ENCODE measurements around the gene MED15. TPM values are rescaled to one million over a fixed set of nuclear protein-coding genes. Genes with fewer than 3 reads are reported as not detected.

Gene MED15
- total and polyA plus RNA-seq, 4 donors = 23.5 to 119 (median 96.9) TPM

DNA sequence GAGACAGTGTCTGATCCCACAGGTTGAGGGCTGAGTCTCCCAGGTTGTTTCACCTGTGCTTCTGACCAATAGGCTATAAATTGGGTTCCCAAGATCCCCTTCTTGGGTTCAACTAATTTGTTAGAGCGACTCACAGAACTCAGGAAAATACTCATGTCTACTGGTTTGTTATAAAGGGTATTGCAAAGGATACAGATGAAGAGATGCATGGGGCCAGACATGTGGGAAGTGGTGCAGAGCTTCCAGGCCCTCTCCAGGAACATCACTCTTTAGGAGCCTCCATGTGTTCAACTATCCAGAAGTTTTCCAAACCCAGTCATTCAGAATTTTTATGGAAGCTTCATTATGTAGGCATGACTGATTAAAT, 16.5 kb upstream of the MED15 start:
- Histone ChIP-seq H3K9me3 (ENCODE audit: control insufficient read depth, low read length) (no peaks in the 10 kb centered on the region), H3K27ac (ENCODE audit: low read depth in 1 of 2, low read length in 2 of 2) (no peak overlapping the region), H3K4me3 (ENCODE audit: low read length in 2 of 2) (no peak overlapping the region), H3K27me3 (ENCODE audit: control insufficient read depth in 1 of 2, insufficient read depth in 2 of 2, low read length in 1 of 2) (no peaks in the 10 kb centered on the region), H3K36me3 (ENCODE audit: control insufficient read depth in 1 of 2, insufficient read depth in 2 of 2, low read length in 1 of 2) (no peaks in the 10 kb centered on the region), H3K4me1 (ENCODE audit: control insufficient read depth in 1 of 2, insufficient read depth in 2 of 2, low read length in 2 of 2) (no peaks in the 10 kb centered on the region)
- 92 to 98% methylated on average over 1 of the region's 1 CpG for WGBS, 2 donors
- ATAC-seq (ENCODE audit: low FRiP score) (no peak), DNase-seq (no peak)
- intact Hi-C loops (cut with DNase I) = no loop called here

DNA sequence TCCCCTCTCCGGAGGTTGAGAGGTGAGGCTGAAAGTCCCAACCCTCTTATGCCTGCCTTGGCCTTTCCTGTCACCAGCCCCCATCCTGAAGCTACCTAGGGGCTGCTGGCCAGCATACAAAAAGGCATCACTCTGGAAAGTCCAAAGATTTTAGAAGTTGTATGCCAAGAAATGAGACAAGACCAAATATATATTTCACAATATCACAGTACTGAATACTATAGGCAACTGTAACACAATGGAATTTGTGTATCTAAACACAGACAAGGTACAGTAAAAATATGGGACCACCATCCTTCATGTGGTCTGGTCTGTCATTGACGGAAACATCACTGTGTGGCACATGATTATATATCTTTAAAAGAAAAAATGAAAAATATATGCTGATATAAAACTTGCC, 16.1 kb upstream of the MED15 start:
- Histone ChIP-seq H3K9me3 (ENCODE audit: control insufficient read depth, low read length) (no peaks in the 10 kb centered on the region), H3K27ac (ENCODE audit: low read depth in 1 of 2, low read length in 2 of 2) (no peak overlapping the region), H3K4me3 (ENCODE audit: low read length in 2 of 2) (no peak overlapping the region), H3K4me1 (ENCODE audit: control insufficient read depth in 1 of 2, insufficient read depth in 2 of 2, low read length in 2 of 2) (no peaks in the 10 kb centered on the region), H3K36me3 (ENCODE audit: control insufficient read depth in 1 of 2, insufficient read depth in 2 of 2, low read length in 1 of 2) (no peaks in the 10 kb centered on the region), H3K27me3 (ENCODE audit: control insufficient read depth in 1 of 2, insufficient read depth in 2 of 2, low read length in 1 of 2) (no peaks in the 10 kb centered on the region)
- ATAC-seq (ENCODE audit: low FRiP score) (no peak), DNase-seq (no peak)
- intact Hi-C loops (cut with DNase I) = no loop called here
- WGBS, 2 donors = 90 to 93% methylated on average over 2 of the region's 2 CpGs

DNA sequence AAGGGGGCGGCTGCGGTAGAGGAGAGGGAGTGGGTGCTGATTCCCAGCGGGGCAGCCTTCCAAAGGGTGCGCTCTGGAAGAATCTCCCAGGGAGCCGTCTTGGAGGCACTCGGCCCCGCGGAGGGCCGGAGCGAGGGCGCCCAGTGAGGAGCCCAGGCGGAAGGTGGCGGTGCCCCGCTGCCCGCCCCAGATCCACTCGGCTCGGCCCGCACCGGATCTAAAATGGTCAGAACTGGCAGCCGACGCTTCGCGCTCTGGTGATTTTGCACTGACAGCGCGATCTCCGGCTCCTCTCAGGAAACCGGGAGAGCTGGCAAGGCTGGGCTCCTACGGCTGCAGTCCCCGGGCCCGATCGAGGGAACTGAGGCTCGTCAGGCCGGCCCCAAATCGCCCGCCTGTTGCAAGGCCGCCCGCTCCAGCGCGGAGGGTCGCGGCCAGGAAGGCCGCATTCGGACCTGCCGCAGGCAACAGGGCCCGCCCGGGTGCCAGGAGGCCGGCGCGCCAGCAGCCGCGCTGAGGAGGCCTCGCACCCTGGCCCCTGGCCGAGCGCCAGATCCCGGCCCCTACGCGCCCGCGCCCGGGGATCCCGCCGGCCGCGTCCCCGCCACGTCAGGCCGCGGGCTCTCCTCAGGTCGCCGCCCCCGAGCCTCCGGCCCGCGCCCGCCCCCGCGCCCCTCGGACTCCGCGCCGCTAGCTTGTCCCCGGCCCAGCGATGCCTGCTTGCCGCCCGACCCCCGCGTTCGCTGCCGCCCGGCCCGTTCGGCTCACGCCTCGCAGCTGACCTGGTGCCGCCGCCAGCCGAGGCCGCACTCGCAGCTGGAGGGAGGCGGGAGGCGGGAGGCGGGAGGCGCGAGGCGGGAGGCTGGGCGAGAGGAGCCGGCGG, 12.2 kb upstream of the MED15 start, which contains the start of gene KLHL22:
KLHL22 (minus strand) TSS at position 818 of the 883 bp plus-strand sequence. CDS start 6,584 bp downstream, outside the sequence.
- ATAC-seq (ENCODE audit: low FRiP score) = peak; percentile 36
- intact Hi-C loops (cut with DNase I) = no loop called here
- H3K27me3 ChIP-seq (ENCODE audit: control insufficient read depth in 1 of 2, insufficient read depth in 2 of 2, low read length in 1 of 2) = no peaks in the 10 kb centered on the region
- H3K27ac ChIP-seq (ENCODE audit: low read depth in 1 of 2, low read length in 2 of 2) = peak within 1 kb of the TSS; percentile 90 to 95
- no peaks in the 10 kb centered on the region for H3K36me3 ChIP-seq (ENCODE audit: control insufficient read depth in 1 of 2, insufficient read depth in 2 of 2, low read length in 1 of 2)
- DNase-seq = peak; percentile 60 to 85
- no peaks in the 10 kb centered on the region for H3K4me1 ChIP-seq (ENCODE audit: control insufficient read depth in 1 of 2, insufficient read depth in 2 of 2, low read length in 2 of 2)
- peak within 1 kb of the TSS; percentile 61 to 85 for H3K4me3 ChIP-seq (ENCODE audit: low read length in 2 of 2)
- 1% methylated on average over 86 to 108 of the region's 108 CpGs for WGBS, 2 donors
- H3K9me3 ChIP-seq (ENCODE audit: control insufficient read depth, low read length) = no peaks in the 10 kb centered on the region

DNA sequence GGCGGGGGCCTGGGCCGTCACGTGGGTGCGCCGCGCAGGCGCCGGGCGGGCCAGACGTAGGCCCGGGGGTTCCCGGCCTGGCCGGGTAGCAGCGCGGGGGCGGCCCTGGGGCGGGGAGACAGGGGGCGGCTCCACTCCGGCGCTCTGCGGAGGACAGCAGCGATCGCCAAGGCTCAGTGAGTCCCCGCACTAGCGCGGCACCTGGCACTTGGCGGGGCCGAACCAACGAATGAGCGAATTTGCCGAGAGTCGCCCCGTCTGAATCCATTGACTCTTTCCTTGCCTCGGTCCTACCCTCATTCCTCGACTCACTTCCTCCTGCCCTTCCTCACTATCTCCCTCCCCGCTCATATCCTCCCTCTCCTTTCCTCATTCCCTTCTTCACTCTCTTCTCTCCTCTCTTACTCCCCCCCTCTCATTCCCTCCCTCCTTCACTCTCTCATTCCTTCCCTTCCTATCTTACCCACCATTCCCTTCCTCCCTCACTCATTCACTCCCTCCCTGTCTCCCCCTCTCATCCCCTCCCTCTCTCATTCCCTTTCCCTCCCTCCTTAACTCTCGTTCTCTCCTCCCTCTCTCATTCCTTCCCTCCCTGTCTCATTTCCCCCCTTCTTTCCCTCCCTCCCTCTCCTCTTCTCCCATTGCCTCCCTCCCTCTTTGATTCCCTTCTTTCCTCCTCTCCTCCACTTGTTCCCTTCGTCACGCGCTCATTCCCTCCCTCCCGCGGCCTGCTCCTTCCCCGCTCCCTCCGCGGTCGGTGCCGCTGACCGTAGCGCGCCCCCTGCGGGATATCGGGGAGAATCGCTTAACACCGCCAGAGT, 11.3 kb upstream of the MED15 start:
- Histone ChIP-seq H3K27me3 (ENCODE audit: control insufficient read depth in 1 of 2, insufficient read depth in 2 of 2, low read length in 1 of 2) (no peaks in the 10 kb centered on the region), H3K4me1 (ENCODE audit: control insufficient read depth in 1 of 2, insufficient read depth in 2 of 2, low read length in 2 of 2) (no peaks in the 10 kb centered on the region), H3K27ac (ENCODE audit: low read depth in 1 of 2, low read length in 2 of 2) (peak overlapping the region; percentile 39 to 90), H3K36me3 (ENCODE audit: control insufficient read depth in 1 of 2, insufficient read depth in 2 of 2, low read length in 1 of 2) (no peaks in the 10 kb centered on the region), H3K9me3 (ENCODE audit: control insufficient read depth, low read length) (no peaks in the 10 kb centered on the region), H3K4me3 (ENCODE audit: low read length in 2 of 2) (peak overlapping the region; percentile 61 to 67)
- WGBS, 2 donors = 1% methylated on average over 49 to 54 of the region's 54 CpGs
- ATAC-seq (ENCODE audit: low FRiP score) (peak; percentile 98), DNase-seq (peak; percentile 95 to 97)
- intact Hi-C loops (cut with DNase I) = loop anchor here (1.0 to 2.0 kb wide), 2 partner anchors 77 to 78 kb away; no protein-coding TSS in a partner anchor

DNA sequence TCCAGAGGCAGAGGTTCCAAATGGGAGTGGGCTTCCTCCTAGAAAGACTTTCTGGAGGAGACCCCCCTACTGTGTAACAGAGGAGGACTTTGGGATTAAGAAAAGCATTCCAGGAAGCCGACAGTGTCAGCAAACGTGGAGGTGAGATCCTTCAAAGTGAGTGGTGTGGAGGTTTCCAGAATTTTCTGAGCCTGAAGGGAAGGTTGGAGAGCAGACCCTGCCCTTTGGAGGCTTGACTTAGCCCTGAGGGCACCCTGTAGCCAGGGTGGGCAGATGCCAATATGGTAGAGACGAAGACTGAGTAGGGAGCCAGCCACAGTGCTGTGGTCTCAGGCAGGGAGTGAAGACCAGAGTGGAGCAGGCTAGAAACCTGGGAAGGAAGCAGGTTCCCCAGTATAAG, 10.0 kb upstream of the MED15 start:
- Histone ChIP-seq H3K9me3 (ENCODE audit: control insufficient read depth, low read length) (no peaks in the 10 kb centered on the region), H3K36me3 (ENCODE audit: control insufficient read depth in 1 of 2, insufficient read depth in 2 of 2, low read length in 1 of 2) (no peaks in the 10 kb centered on the region), H3K4me3 (ENCODE audit: low read length in 2 of 2) (no peak overlapping the region), H3K4me1 (ENCODE audit: control insufficient read depth in 1 of 2, insufficient read depth in 2 of 2, low read length in 2 of 2) (no peaks in the 10 kb centered on the region), H3K27ac (ENCODE audit: low read depth in 1 of 2, low read length in 2 of 2) (no peak overlapping the region), H3K27me3 (ENCODE audit: control insufficient read depth in 1 of 2, insufficient read depth in 2 of 2, low read length in 1 of 2) (no peaks in the 10 kb centered on the region)
- intact Hi-C loops (cut with DNase I) = loop anchor here in 1 of 2 donors (2.0 kb wide), 1 partner anchor 79 kb away; no protein-coding TSS in a partner anchor
- DNase-seq (no peak), ATAC-seq (ENCODE audit: low FRiP score) (no peak)
- WGBS, 2 donors = 88 to 90% methylated on average over 3 of the region's 3 CpGs

DNA sequence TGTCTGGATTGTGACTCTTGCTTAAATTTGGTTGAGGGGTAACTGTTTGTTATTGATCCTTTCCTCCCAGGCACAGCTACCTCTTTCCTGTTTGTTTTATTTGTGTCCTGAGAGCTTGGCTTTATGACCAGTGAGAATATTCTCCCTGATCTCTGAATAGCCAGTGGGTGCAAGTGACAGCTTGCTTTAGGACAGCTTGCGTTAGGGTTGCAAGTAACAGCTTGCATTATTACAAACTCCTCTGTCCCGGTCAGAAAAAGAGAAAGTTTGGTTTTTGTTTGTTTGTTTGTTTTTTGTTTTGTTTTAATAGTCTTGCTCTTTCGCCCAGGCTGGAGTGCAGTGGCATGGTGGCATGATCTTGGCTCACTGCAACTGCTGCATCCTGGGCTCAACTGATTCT, 8.5 kb upstream of the MED15 start:
- H3K27me3 ChIP-seq (ENCODE audit: control insufficient read depth in 1 of 2, insufficient read depth in 2 of 2, low read length in 1 of 2) = no peaks in the 10 kb centered on the region
- DNase-seq (no peak), ATAC-seq (ENCODE audit: low FRiP score) (no peak)
- intact Hi-C loops (cut with DNase I) = no loop called here
- WGBS, 2 donors = 59 to 64% methylated on average over 3 of the region's 3 CpGs
- no peak overlapping the region for H3K4me3 ChIP-seq (ENCODE audit: low read length in 2 of 2)
- no peaks in the 10 kb centered on the region for H3K4me1 ChIP-seq (ENCODE audit: control insufficient read depth in 1 of 2, insufficient read depth in 2 of 2, low read length in 2 of 2)
- no peaks in the 10 kb centered on the region for H3K36me3 ChIP-seq (ENCODE audit: control insufficient read depth in 1 of 2, insufficient read depth in 2 of 2, low read length in 1 of 2)
- no peaks in the 10 kb centered on the region for H3K9me3 ChIP-seq (ENCODE audit: control insufficient read depth, low read length)
- no peak overlapping the region for H3K27ac ChIP-seq (ENCODE audit: low read depth in 1 of 2, low read length in 2 of 2)

DNA sequence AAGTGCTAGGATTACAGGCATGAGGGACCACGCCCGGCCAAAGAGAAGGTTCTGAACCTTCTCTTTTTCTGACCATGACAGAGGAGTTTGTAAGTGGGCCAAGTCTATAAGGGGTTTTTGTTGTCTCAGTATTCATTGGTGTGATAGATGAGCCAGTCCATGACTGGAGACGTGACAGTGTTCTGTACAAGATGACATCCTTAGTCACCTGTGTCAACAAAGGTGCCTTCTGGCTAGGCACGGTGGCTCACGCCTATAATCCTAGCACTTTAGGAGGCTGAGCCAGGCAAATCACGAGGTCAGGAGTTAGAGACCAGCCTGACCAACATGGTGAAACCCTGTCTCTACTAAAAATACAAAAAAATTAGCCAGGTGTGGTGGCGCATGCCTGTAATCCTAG, 7.6 kb upstream of the MED15 start:
- Histone ChIP-seq H3K36me3 (ENCODE audit: control insufficient read depth in 1 of 2, insufficient read depth in 2 of 2, low read length in 1 of 2) (no peaks in the 10 kb centered on the region), H3K27ac (ENCODE audit: low read depth in 1 of 2, low read length in 2 of 2) (no peak overlapping the region), H3K27me3 (ENCODE audit: control insufficient read depth in 1 of 2, insufficient read depth in 2 of 2, low read length in 1 of 2) (no peaks in the 10 kb centered on the region), H3K4me1 (ENCODE audit: control insufficient read depth in 1 of 2, insufficient read depth in 2 of 2, low read length in 2 of 2) (no peaks in the 10 kb centered on the region), H3K9me3 (ENCODE audit: control insufficient read depth, low read length) (no peaks in the 10 kb centered on the region), H3K4me3 (ENCODE audit: low read length in 2 of 2) (no peak overlapping the region)
- intact Hi-C loops (cut with DNase I) = loop anchor here in 1 of 2 donors (10.0 kb wide), 1 partner anchor 55 kb away; no protein-coding TSS in a partner anchor
- ATAC-seq (ENCODE audit: low FRiP score) (no peak), DNase-seq (no peak)
- 93 to 94% methylated on average over 7 of the region's 7 CpGs for WGBS, 2 donors

DNA sequence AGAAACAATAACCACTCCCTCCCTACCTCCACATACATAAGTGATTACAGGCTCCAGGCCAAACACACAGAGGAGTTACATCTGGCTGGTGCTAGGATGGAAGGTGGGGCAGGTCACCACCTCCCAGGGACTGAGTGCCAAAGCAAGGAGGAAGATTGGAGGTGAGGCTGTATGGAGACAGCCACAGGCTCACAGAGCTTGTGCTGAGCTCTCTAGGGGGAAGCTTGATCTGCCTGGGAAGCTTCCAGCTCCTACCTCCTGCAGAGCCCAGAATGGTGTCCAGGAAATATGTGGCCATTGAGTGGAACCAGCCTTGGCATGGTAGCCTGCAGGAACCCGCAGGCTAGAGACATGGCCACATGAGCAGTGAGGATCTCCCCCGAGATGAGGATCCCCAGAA, 3.6 kb upstream of the MED15 start:
- Histone ChIP-seq H3K4me3 (ENCODE audit: low read length in 2 of 2) (no peak overlapping the region), H3K9me3 (ENCODE audit: control insufficient read depth, low read length) (no peaks in the 10 kb centered on the region), H3K27me3 (ENCODE audit: control insufficient read depth in 1 of 2, insufficient read depth in 2 of 2, low read length in 1 of 2) (no peaks in the 10 kb centered on the region), H3K36me3 (ENCODE audit: control insufficient read depth in 1 of 2, insufficient read depth in 2 of 2, low read length in 1 of 2) (no peaks in the 10 kb centered on the region), H3K4me1 (ENCODE audit: control insufficient read depth in 1 of 2, insufficient read depth in 2 of 2, low read length in 2 of 2) (no peaks in the 10 kb centered on the region), H3K27ac (ENCODE audit: low read depth in 1 of 2, low read length in 2 of 2) (no peak overlapping the region)
- DNase-seq = no peak
- 86 to 93% methylated on average over 2 of the region's 2 CpGs for WGBS, 2 donors
- ATAC-seq (ENCODE audit: low FRiP score) = no peak
- intact Hi-C loops (cut with DNase I) = loop anchor here in 1 of 2 donors (10.0 kb wide), 1 partner anchor 51 kb away; no protein-coding TSS in a partner anchor

Data from aorta (tissue), 5 donors.